Measurements from ENCODE around the gene IQCM.

The IQCM gene

GRCh38 chr4:149426461-149426860, 389.2 kb downstream of the IQCM start:
- no peak for TF ChIP-seq CTCF (IDR thresholded peaks at IDR 0.05)

GRCh38 chr4:149409555-149409962, 406.1 kb downstream of the IQCM start:
- TF ChIP-seq CTCF (IDR thresholded peaks at IDR 0.05): no peak

- no peak for TF ChIP-seq CTCF (IDR thresholded peaks at IDR 0.05)
These were observed 406.5 kb downstream of the IQCM start for GRCh38 chr4:149409146-149409545.

GRCh38 chr4:149404143-149404542, 411.5 kb downstream of the IQCM start:
- TF ChIP-seq CTCF (IDR thresholded peaks at IDR 0.05): no peak

- TF ChIP-seq CTCF (IDR thresholded peaks at IDR 0.05): no peak
These were observed 412.6 kb downstream of the IQCM start for GRCh38 chr4:149403081-149403480.

- no peak for TF ChIP-seq CTCF (IDR thresholded peaks at IDR 0.05)
These were observed 416.6 kb downstream of the IQCM start for GRCh38 chr4:149398993-149399392.

- peak; percentile 48 for TF ChIP-seq CTCF (IDR thresholded peaks at IDR 0.05)
These were observed 444.7 kb downstream of the IQCM start for GRCh38 chr4:149370785-149371420.

GRCh38 chr4:149370002-149370401, 445.6 kb downstream of the IQCM start:
- no peak for TF ChIP-seq CTCF (IDR thresholded peaks at IDR 0.05)

All from LNCAP (cell line).